VCaP (cell line): ENCODE measurements around the gene ADGRD2.

ENCODE experiments used
- H3K27ac ChIP-seq: fragments of 450-650 bp; 2 replicates; pipeline ENCODE4 v1.5.1; 2017
- CTCF ChIP-seq: fragments of 450-650 bp; conservative IDR thresholded peaks from 2 replicates; pipeline ENCODE4 v1.5.1; 2017; ENCODE audit warnings: mild to moderate bottlenecking, moderate library complexity

ADGRD2 gene

GRCh38 chr9:124505006-124505900 lies 55.0 kb downstream of the ADGRD2 start:
- H3K27ac ChIP-seq: no peak overlapping the region
- TF ChIP-seq CTCF: no peak

GRCh38 chr9:124505901-124506346 lies 55.7 kb downstream of the ADGRD2 start:
- H3K27ac ChIP-seq: no peak overlapping the region
- TF ChIP-seq CTCF: no peak

- no peak overlapping the region for H3K27ac ChIP-seq
- TF ChIP-seq CTCF: no peak
Observed at GRCh38 chr9:124506433-124506832, 56.2 kb downstream of the ADGRD2 start.

GRCh38 chr9:124506931-124507879 lies 57.0 kb downstream of the ADGRD2 start, which contains the start of gene NR5A1:
TSS of gene NR5A1 (minus strand) at chr9:124507399. CDS start at chr9:124503395, 4,004 bp downstream.
- TF ChIP-seq CTCF: no peak

GRCh38 chr9:124507880-124508423 lies 57.7 kb downstream of the ADGRD2 start:
- TF ChIP-seq CTCF: no peak
- H3K27ac ChIP-seq: no peak overlapping the region

More at GRCh38 chr9:124506931-124507879, 57.0 kb downstream of the ADGRD2 start, which contains the start of gene NR5A1:
- no peak within 1 kb of the TSS for H3K27ac ChIP-seq

GRCh38 chr9:124510650-124511425 lies 60.6 kb downstream of the ADGRD2 start:
- TF ChIP-seq CTCF: no peak
- H3K27ac ChIP-seq: no peak overlapping the region
